IPS-NIHi7 (cell line): ENCODE data around the gene NECTIN2.
"Not testable (repeated sequence)": the region's sequence is repeated elsewhere in the genome, so short reads cannot be mapped to it uniquely, and the experiment has no call there.

Source experiments
- DNase-seq: peaks from one replicate; pipeline ENCODE4 v3.0.0; 2012; ENCODE audit warnings: mixed read lengths; ENCODE audit errors: extremely low spot score

NECTIN2 gene

GRCh38 chr19:44908074-44908835 is 62.2 kb downstream of the NECTIN2 start:
- no peak for DNase-seq

- no peak for DNase-seq
Observed at GRCh38 chr19:44908836-44909261, 62.8 kb downstream of the NECTIN2 start.

- DNase-seq = no peak
Observed at GRCh38 chr19:44909775-44910174, 63.7 kb downstream of the NECTIN2 start.

- DNase-seq = not testable (repeated sequence)
Observed at GRCh38 chr19:44911896-44912295, 65.8 kb downstream of the NECTIN2 start.

- DNase-seq = no peak
Observed at GRCh38 chr19:44912854-44913253, 66.8 kb downstream of the NECTIN2 start.

GRCh38 chr19:44913512-44914432 is 67.7 kb downstream of the NECTIN2 start:
- not testable (repeated sequence) for DNase-seq

- DNase-seq = peak; percentile 91
Observed at GRCh38 chr19:44914433-44915206, 68.5 kb downstream of the NECTIN2 start, which contains the start of gene APOC1. Gene APOC1 (plus strand): TSS chr19:44914608. CDS start chr19:44914892, 284 bp downstream.

- DNase-seq = no peak
Observed at GRCh38 chr19:44924243-44924725, 78.2 kb downstream of the NECTIN2 start.

- no peak for DNase-seq
Observed at GRCh38 chr19:44925114-44925891, 79.2 kb downstream of the NECTIN2 start.

- DNase-seq = not testable (repeated sequence)
Observed at GRCh38 chr19:44926245-44927077, 80.4 kb downstream of the NECTIN2 start.

- DNase-seq = no peak
Observed at GRCh38 chr19:44927746-44928145, 81.6 kb downstream of the NECTIN2 start.

- DNase-seq = no peak
Observed at GRCh38 chr19:44930088-44930487, 84.0 kb downstream of the NECTIN2 start.

- DNase-seq = no peak
Observed at GRCh38 chr19:44931541-44931940, 85.4 kb downstream of the NECTIN2 start.
